Amniotic stem cell (primary cell): ENCODE measurements around the gene FOXL3.

ENCODE experiments used
- DNase-seq: peaks from one replicate; lab custom pipeline; 2025; lab: John Stamatoyannopoulos, UW

The FOXL3 gene

DNA sequence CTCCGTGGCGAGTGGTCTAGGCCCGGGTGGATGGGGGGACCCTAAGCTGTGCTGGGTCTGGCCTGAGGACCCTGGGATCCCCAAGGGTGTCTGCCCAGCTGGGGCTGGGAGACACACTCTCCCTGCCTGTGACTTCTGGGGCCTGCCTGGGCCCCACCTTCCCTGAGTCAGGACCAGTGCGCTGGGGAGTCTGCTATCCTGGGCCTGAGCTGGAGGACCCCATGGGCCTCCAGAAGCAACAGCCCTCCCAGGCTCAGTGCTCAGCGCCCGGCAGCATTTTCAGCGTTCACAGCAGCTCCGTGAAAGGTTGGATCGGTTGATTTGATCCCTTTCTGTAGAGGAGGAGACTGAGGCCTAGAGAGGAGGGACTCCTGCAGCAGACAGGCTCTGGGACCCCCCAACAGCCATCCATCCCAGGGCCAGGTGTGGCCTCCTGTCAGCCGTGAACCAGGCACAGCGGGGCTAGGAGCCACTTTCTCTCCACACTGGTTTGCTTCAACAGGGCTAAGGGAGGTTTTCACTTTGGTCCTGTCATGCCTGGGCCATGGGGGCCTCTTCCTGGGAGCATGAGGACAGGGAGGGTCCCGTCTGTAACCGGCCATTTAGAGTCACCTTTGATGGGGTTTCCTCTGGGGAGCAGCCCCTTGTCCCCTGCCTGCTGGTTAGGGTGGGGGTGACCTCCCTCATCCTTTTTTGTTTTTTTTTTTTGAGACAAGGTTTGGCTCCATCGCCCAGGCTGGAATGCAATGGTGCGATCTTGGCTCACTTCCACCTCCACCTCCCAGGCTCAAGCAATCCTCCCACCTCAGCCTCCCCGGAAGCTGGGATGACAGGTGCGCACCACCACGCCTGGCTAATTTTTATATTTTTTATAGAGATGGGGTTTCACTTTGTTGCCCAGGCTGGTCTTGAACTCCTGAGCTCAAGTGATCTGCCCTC, 12.4 kb downstream of the FOXL3 start:
- DNase-seq = no peak

- no peak for DNase-seq
These were observed 13.5 kb downstream of the FOXL3 start for GRCh38 chr7:303425-303824.

- no peak for DNase-seq
These were observed 14.1 kb downstream of the FOXL3 start for GRCh38 chr7:303884-304573.

DNA sequence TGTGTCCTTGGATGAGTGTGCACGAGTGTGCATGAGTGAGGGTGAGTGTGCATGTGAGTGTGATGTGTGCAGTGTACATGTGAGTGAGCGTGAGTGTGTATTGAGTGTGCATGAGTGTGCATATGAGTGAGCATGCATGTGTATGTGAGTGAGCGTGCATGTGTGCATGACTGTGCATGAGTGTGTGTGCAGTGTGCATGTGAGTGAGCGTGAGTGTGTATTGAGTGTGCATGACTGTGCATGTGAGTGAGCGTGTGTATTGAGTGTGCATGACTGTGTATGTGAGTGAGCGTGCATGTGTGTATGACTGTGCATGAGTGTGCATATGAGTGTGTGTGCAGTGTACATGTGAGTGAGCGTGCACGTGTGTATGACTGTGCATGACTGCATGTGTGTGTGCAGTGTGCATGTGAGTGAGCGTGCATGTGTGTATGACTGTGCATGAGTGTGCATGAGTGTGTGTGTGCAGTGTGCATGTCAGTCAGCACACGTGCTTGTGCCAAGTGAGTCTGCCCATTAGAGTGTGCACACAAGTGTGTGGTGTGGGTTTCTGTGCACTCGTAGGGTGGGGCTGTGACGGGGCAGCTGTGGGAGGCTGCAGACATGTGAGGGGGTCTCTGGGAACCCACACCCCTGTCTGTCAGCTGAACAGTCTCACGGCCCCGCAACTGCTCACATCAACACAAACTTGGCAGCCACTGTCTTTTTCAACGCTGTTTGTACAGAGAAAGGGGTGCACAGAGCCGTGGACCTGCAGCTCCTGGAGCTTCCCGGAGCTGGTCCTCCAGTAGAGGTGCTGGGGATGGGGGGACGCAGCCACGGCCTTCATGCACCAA, 14.8 kb downstream of the FOXL3 start:
- no peak for DNase-seq

GRCh38 chr7:305410-306151, 15.6 kb downstream of the FOXL3 start:
- no peak for DNase-seq

GRCh38 chr7:307970-308369, 18.0 kb downstream of the FOXL3 start:
- DNase-seq = no peak

GRCh38 chr7:309586-310228, 19.7 kb downstream of the FOXL3 start:
- no peak for DNase-seq

DNA sequence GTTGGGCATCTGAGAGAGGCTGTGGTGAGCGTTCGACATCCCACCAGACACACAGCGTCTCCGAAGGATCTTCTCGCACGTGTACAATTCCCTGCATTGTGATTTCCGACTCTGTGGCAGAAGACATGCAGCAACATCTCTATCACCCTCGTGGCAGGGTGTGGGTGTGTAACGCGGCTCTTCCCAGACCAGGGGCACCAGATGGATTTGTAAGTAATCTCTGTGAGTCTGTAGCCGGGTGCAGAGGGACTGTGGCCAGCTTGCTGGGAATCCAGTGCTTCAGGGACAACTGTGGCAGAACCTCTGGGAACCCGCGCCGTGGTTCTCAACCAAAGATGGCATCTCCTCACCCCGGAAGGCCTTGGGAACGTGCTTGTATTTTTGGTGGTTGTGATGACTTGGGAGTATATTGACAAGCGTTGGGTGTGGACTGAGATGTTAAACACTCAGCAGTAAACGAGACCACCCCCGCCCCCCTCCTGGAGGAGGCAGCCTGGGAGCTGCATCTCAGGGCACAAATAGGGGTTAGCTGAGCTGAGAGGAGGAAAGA, 21.2 kb downstream of the FOXL3 start:
- no peak for DNase-seq

- DNase-seq = no peak
These were observed 21.8 kb downstream of the FOXL3 start for GRCh38 chr7:311796-312195.

- no peak for DNase-seq
These were observed 22.5 kb downstream of the FOXL3 start for GRCh38 chr7:312424-312823.

DNA sequence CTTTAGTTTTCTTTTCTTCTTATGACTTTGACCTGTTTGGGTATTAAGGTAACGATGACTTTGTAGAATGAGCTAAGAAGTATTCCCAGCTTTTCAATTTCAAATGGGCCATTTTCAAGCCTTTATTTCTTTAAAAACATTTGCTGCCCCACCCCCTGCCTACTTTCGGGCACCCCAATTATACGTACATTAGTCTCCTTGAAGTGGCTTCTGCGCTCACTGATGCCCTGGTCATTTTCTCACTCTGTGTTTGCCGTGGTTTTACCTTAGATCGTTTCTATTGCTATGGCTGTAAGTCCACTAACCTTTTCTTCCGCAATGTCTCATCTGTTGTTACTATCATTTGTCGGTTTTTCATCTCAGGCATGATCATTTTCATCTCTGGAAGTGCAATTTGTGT, 24.9 kb downstream of the FOXL3 start:
- no peak for DNase-seq

DNA sequence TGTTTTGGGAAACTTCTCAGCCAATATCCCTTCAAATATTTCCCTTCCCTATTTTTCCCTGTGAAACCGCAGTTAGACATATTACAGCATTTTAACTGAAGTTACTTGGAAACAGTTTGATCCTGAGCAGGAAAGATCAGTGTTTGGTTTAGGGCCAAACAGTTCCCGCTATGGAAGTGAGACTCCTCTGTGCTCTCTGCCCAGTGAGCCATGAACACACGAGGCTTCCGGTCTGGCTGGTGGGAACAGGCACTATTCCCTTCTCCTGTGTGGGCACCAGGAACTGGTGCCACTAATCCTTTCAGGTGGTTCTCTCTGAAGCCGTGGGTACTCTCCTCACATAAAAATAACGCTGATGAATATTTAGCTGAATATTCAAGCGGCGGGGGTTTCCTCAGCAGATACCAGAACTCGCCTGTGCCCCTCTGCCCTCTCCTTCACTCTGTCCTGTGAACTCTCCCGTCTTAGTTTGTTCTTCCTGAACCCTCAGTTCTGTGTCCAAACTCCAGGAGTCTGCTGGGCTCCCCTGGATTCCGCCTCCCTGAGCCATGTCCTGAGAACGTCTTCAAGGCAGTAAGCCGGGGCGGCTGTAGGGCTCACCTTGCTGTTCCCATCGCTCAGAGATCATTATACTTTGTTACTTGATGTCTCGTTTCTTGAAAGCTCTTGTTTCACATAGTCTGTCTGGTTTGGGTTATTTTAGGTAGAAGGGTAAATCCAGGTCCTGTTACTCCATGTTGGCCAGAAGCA, 25.7 kb downstream of the FOXL3 start:
- DNase-seq = no peak

- DNase-seq = no peak
These were observed 27.9 kb downstream of the FOXL3 start for GRCh38 chr7:317643-318405.

GRCh38 chr7:318476-318875, 28.5 kb downstream of the FOXL3 start:
- DNase-seq = no peak

DNA sequence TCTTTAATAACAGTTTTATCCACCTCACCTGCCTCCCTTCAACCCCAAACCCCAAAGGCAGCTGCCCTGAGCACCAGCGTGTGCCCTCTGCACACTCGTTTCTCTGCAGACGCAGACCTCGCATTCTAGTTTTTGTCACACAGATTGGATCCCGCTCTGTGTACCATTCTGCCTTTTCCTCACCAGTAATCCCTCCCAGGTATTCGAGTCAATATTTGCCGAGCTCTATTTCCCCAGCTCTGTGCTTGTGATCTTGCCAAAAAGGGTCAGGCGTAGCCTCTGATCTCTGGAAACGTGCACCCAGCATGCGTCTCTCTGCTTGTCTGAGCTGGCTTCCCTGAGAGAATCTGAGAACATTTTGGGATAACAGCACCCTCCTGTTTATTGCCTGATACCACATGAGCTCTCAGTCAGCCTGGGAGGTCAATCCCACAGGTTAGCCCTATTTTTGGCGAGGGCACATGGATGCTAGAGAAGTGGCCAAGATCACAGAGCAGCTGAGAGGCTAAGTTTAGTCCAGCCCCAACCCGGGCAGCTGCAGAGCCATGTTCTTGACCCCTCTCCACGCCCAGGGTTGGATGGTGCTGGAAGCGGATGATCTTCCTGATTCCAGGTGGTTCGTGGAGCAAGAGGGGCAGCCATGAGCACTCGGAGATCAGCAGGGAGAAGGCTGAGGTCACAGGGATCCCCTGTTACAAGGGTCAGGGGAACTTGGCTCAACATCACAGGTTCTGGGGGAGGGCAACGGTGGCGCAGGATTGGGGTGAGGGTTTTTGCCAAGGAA, 29.1 kb downstream of the FOXL3 start:
- DNase-seq = no peak

- no peak for DNase-seq
These were observed 30.3 kb downstream of the FOXL3 start for GRCh38 chr7:320297-320696.

GRCh38 chr7:322111-322671, 32.2 kb downstream of the FOXL3 start:
- no peak for DNase-seq

GRCh38 chr7:322708-323111, 32.7 kb downstream of the FOXL3 start:
- DNase-seq = no peak
